Liver (tissue), 9 donors: Measurements from ENCODE around the gene LMBRD2. TPM values are rescaled to one million over a fixed set of nuclear protein-coding genes. Genes with fewer than 3 reads are reported as not detected.
"Not testable (repeated sequence)": the region's sequence is repeated elsewhere in the genome, so short reads cannot be mapped to it uniquely, and the experiment has no call there.

ENCODE experiments used
- DNase-seq: peaks from one replicate; pipeline ENCODE4 v3.0.0-alpha.2; 2017; ENCODE audit warnings: low spot score
- H3K27ac ChIP-seq, 2 donors: one replicate each; pipeline ENCODE4 v1.7.0; 2013; ENCODE audit warnings: inconsistent platforms in 2 of 2, low read length in 2 of 2, control low read depth in 1 of 2, low read depth in 1 of 2, mild to moderate bottlenecking in 1 of 2
- H3K27me3 ChIP-seq, 4 donors: one replicate each; pipeline versions ENCODE4 v1.6.1 to v1.7.0; 2013; ENCODE audit warnings: low read length in 3 of 4, inconsistent platforms in 1 of 4, mild to moderate bottlenecking in 1 of 4, moderate library complexity in 1 of 4; ENCODE audit not compliant: control insufficient read depth in 4 of 4, insufficient read depth in 4 of 4
- H3K36me3 ChIP-seq, 4 donors: one replicate each; pipeline versions ENCODE4 v1.6.1 to v1.7.0; 2013; ENCODE audit warnings: low read length in 3 of 4, mild to moderate bottlenecking in 3 of 4, low read depth in 1 of 4, moderate library complexity in 1 of 4; ENCODE audit not compliant: control insufficient read depth in 4 of 4, insufficient read depth in 3 of 4
- H3K4me1 ChIP-seq, 4 donors: one replicate each; pipeline versions ENCODE4 v1.6.1 to v1.7.0; 2013; ENCODE audit warnings: low read length in 3 of 4, mild to moderate bottlenecking in 3 of 4, moderate library complexity in 1 of 4; ENCODE audit not compliant: control insufficient read depth in 4 of 4, insufficient read depth in 4 of 4
- H3K4me3 ChIP-seq, 3 donors: one replicate each; pipeline versions ENCODE4 v1.6.1 to v1.7.0; 2013; ENCODE audit warnings: low read length in 3 of 3, control low read depth in 1 of 3, low read depth in 1 of 3, mild to moderate bottlenecking in 1 of 3
- H3K9ac ChIP-seq, 2 donors: one replicate each; pipeline ENCODE4 v1.7.0; 2013; ENCODE audit warnings: low read length in 2 of 2, mild to moderate bottlenecking in 2 of 2, moderate library complexity in 2 of 2, control low read depth in 1 of 2, low read depth in 1 of 2
- H3K9me3 ChIP-seq, 4 donors: one replicate each; pipeline versions ENCODE4 v1.6.1 to v1.7.0; 2013; ENCODE audit warnings: low read length in 3 of 4; ENCODE audit not compliant: control insufficient read depth in 4 of 4
- CTCF ChIP-seq: fragments of 150-350 bp; IDR thresholded peaks from 2 replicates; pipeline ENCODE4 v1.5.1; 2017; ENCODE audit warnings: improper control_type of control experiment, low read depth, low read length; ENCODE audit not compliant: missing input control
- EGR1 ChIP-seq, 2 donors: IDR thresholded peaks; 2 replicates each; pipeline ENCODE4 v1.6.1; 2016 to 2018; ENCODE audit warnings: antibody characterized with exemption in 2 of 2, low read depth in 2 of 2
- FOXA2 ChIP-seq: IDR thresholded peaks from 2 replicates; pipeline ENCODE4 v1.6.1; 2016; ENCODE audit warnings: antibody characterized with exemption
- GABPA ChIP-seq, 2 donors: IDR thresholded peaks in 1 of 2; conservative IDR thresholded peaks in 1 of 2; 2 replicates each; pipeline ENCODE4 v1.6.1; 2016; ENCODE audit warnings: antibody characterized with exemption in 2 of 2, mild to moderate bottlenecking in 1 of 2, moderate library complexity in 1 of 2
- HNF4G ChIP-seq: IDR thresholded peaks from 2 replicates; pipeline ENCODE4 v1.6.1; 2016; ENCODE audit warnings: antibody characterized with exemption
- NR2F2 ChIP-seq: IDR thresholded peaks from 2 replicates; pipeline ENCODE4 v1.6.1; 2016; ENCODE audit warnings: antibody characterized with exemption
- RAD21 ChIP-seq, 2 donors: IDR thresholded peaks; 2 replicates each; pipeline ENCODE4 v1.6.1; 2016; ENCODE audit warnings: antibody characterized with exemption in 2 of 2, mild to moderate bottlenecking in 2 of 2
- REST ChIP-seq: IDR thresholded peaks from 2 replicates; pipeline ENCODE4 v1.6.1; 2016; ENCODE audit warnings: antibody characterized with exemption, mild to moderate bottlenecking
- RXRA ChIP-seq, 2 donors: IDR thresholded peaks; 2 replicates each; pipeline ENCODE4 v1.6.1; 2017 to 2018; ENCODE audit warnings: antibody characterized with exemption in 2 of 2, mild to moderate bottlenecking in 1 of 2
- TAF1 ChIP-seq: conservative IDR thresholded peaks from 2 replicates; pipeline ENCODE4 v1.6.1; 2016; ENCODE audit warnings: antibody characterized with exemption, mild to moderate bottlenecking
- YY1 ChIP-seq: IDR thresholded peaks from 2 replicates; pipeline ENCODE4 v1.6.1; 2016; ENCODE audit warnings: antibody characterized with exemption, mild to moderate bottlenecking
- WGBS: extraction: QIAGEN DNeasy Blood & Tissue Kit; methylation state at CpG from one replicate; pipeline ENCODE4 v1.1.7; 2013; 5-methylcytosine and 5-hydroxymethylcytosine counted together
- polyA plus RNA-seq, 2 donors: library from polyadenylated mRNA; stranded (reverse) in 1 of 2; unstranded in 1 of 2; fragments of 200-250 nt in 1 of 2; fragments of >200 nt in 1 of 2; fragmentation: Nextera tagmentation in 1 of 2; extraction: Ambion mirVana in 1 of 2; gene quantifications; one replicate each; pipeline versions ENCODE4 v1.2.1 to v1.2.3, GENCODE V29; 2013 to 2015
- total RNA-seq, 2 donors: library from RNA; depleted of rRNA; stranded (reverse); fragments of >200 nt; gene quantifications; one replicate each; pipeline ENCODE4 v1.2.3, GENCODE V29; 2014
- TF ChIP-seq, protein P1 (sequence below): IDR thresholded peaks from 2 replicates; pipeline ENCODE4 v1.6.1; 2016; ENCODE audit warnings: antibody characterized with exemption
- donor health status: healthy.
- donor health status: healthy.
- donor health status: healthy.
- donor health status: healthy.
- donor health status: healthy.

LMBRD2 gene
- total and polyA plus RNA-seq, 4 donors, result 3.8 to 20.5 (median 9.2) TPM

GRCh38 chr5:36136581-36136980 is 15.1 kb downstream of the LMBRD2 start:
- DNase-seq, result no peak
- H3K27me3 ChIP-seq, result no peaks in the 10 kb centered on the region
- peaks cover 0 to 2% (median 0%) of the 10 kb centered on the region in 4 donors for H3K4me1 ChIP-seq
- peaks cover 0 to 23% (median 14%) of the 10 kb centered on the region in 4 donors for H3K36me3 ChIP-seq
- no peak overlapping the region for H3K27ac ChIP-seq
- H3K9ac ChIP-seq, result no peak overlapping the region
- no peak for TF ChIP-seq RXRA (IDR thresholded peaks at IDR 0.05)
- TF ChIP-seq NR2F2, result no peak
- H3K9me3 ChIP-seq, result no peaks in the 10 kb centered on the region
- no peak overlapping the region for H3K4me3 ChIP-seq

DNA sequence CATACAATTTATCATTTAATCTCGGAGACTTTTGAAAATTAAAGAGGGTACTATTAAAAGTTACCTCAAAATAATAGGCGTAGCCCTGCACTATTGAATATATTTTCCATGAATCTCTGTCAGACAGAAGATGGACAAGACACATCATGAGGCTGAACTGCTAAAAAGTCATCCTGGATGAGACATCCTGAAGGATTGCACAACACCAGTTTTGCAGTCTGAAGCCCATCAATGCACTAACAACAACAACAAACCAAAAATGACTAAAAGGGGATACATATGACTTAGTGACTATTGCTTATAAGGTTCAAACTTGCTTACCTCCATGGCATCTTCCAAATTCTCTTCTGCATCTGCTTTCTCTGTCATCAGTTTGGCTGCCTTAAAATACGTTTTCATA is 15.7 kb downstream of the LMBRD2 start:
- peaks cover 0 to 23% (median 14%) of the 10 kb centered on the region in 4 donors for H3K36me3 ChIP-seq
- 99% methylated on average over 3 of the region's 3 CpGs for WGBS
- no peaks in the 10 kb centered on the region for H3K27me3 ChIP-seq

GRCh38 chr5:36133009-36133408 is 18.7 kb downstream of the LMBRD2 start:
- not testable (repeated sequence) for H3K27me3 ChIP-seq, H3K9me3 ChIP-seq, H3K27ac ChIP-seq, DNase-seq, H3K9ac ChIP-seq, H3K4me3 ChIP-seq, H3K4me1 ChIP-seq
- WGBS, result 97% methylated on average over 1 of the region's 1 CpG
- H3K36me3 ChIP-seq, result peaks cover 2 to 13% (median 9%) of the 10 kb centered on the region in 4 donors

More for the DNA sequence above, 15.7 kb downstream of the LMBRD2 start:
- TF ChIP-seq REST (no peak), HNF4G (no peak), RXRA (IDR thresholded peaks at IDR 0.05) (no peak), NR2F2 (no peak), CTCF (no peak), RAD21 (IDR thresholded peaks at IDR 0.05) (no peak), GABPA (IDR thresholded peaks at IDR 0.05 in 1 of 2, conservative IDR thresholded peaks at IDR 0.05 in 1 of 2) (no peak), YY1 (no peak), FOXA2 (no peak), TAF1 (no peak), EGR1 (IDR thresholded peaks at IDR 0.05; ENCODE audit: low read depth in 2 of 2) (no peak)
- TF ChIP-seq, protein P1, sequence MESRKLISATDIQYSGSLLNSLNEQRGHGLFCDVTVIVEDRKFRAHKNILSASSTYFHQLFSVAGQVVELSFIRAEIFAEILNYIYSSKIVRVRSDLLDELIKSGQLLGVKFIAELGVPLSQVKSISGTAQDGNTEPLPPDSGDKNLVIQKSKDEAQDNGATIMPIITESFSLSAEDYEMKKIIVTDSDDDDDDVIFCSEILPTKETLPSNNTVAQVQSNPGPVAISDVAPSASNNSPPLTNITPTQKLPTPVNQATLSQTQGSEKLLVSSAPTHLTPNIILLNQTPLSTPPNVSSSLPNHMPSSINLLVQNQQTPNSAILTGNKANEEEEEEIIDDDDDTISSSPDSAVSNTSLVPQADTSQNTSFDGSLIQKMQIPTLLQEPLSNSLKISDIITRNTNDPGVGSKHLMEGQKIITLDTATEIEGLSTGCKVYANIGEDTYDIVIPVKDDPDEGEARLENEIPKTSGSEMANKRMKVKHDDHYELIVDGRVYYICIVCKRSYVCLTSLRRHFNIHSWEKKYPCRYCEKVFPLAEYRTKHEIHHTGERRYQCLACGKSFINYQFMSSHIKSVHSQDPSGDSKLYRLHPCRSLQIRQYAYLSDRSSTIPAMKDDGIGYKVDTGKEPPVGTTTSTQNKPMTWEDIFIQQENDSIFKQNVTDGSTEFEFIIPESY, result no peak
- Histone ChIP-seq H3K4me1 (peaks cover 0 to 2% (median 0%) of the 10 kb centered on the region in 4 donors), H3K4me3 (no peak overlapping the region), H3K9ac (no peak overlapping the region), H3K27ac (no peak overlapping the region), H3K9me3 (no peaks in the 10 kb centered on the region)
- DNase-seq, result no peak

GRCh38 chr5:36129666-36130065 is 22.0 kb downstream of the LMBRD2 start:
- DNase-seq, H3K36me3 ChIP-seq, H3K27ac ChIP-seq, H3K9me3 ChIP-seq, H3K4me3 ChIP-seq, H3K9ac ChIP-seq, H3K27me3 ChIP-seq, H3K4me1 ChIP-seq: not testable (repeated sequence)
- WGBS, result 97% methylated on average over 3 of the region's 5 CpGs
